T-helper 2 cell (primary cell): ENCODE results near the gene OVCA2.

ENCODE experiments used
- DNase-seq, 5 experiments: peaks; one replicate each; pipeline versions ENCODE4 v3.0.0 to v3.0.0-alpha.2; 2012 to 2022

The OVCA2 gene

GRCh38 chr17:2054512-2055291 is 12.9 kb downstream of the OVCA2 start, which contains the start of gene HIC1:
Gene HIC1 (plus strand): TSS chr17:2055103. CDS start chr17:2056691, 1,588 bp downstream.
- DNase-seq, result peak; percentile 58 to 74 (median 68)

GRCh38 chr17:2055292-2056205 is 13.7 kb downstream of the OVCA2 start:
- DNase-seq, result peak in 1 of 5 experiments; percentile 54

GRCh38 chr17:2056206-2057174 is 14.7 kb downstream of the OVCA2 start:
- peak in 2 of 5 experiments; percentile 44 to 77 for DNase-seq

GRCh38 chr17:2057175-2057759 is 15.4 kb downstream of the OVCA2 start:
- DNase-seq, result no peak

- peak in 1 of 5 experiments; percentile 36 for DNase-seq
These were observed 16.2 kb downstream of the OVCA2 start for GRCh38 chr17:2057760-2058585.

GRCh38 chr17:2058586-2059546 is 17.0 kb downstream of the OVCA2 start:
- peak in 4 of 5 experiments; percentile 47 to 58 (median 53) for DNase-seq

- DNase-seq, result no peak
These were observed 17.9 kb downstream of the OVCA2 start for GRCh38 chr17:2059547-2060384.

GRCh38 chr17:2060385-2060658 is 18.5 kb downstream of the OVCA2 start:
- no peak for DNase-seq

GRCh38 chr17:2060681-2061440 is 19.0 kb downstream of the OVCA2 start:
- no peak for DNase-seq

GRCh38 chr17:2061441-2061958 is 19.7 kb downstream of the OVCA2 start:
- no peak for DNase-seq

- DNase-seq, result no peak
These were observed 20.9 kb downstream of the OVCA2 start for GRCh38 chr17:2062571-2063183.

GRCh38 chr17:2063261-2064146 is 21.7 kb downstream of the OVCA2 start:
- DNase-seq, result no peak

- no peak for DNase-seq
These were observed 22.3 kb downstream of the OVCA2 start for GRCh38 chr17:2064147-2064489.

GRCh38 chr17:2064520-2064971 is 22.7 kb downstream of the OVCA2 start:
- DNase-seq, result no peak

- peak in 2 of 5 experiments; percentile 51 to 70 for DNase-seq
These were observed 23.4 kb downstream of the OVCA2 start for GRCh38 chr17:2064980-2065785.
